ENCODE data around the gene HMGN2.

- no peak for TF ChIP-seq POLR2A (IDR thresholded peaks at IDR 0.05; ENCODE audit: insufficient read depth in 1 of 2, low read depth in 2 of 2, low read length in 2 of 2)
- TF ChIP-seq CEBPB (IDR thresholded peaks at IDR 0.05; ENCODE audit: borderline replicate concordance, low read depth, low read length): no peak
- no peak for TF ChIP-seq JUNB (CRISPR knock-in tag; IDR thresholded peaks at IDR 0.05; ENCODE audit: borderline replicate concordance)
- no peak for TF ChIP-seq AHDC1 (CRISPR knock-in tag; IDR thresholded peaks at IDR 0.05; ENCODE audit: borderline replicate concordance)
- no peak for TF ChIP-seq REST (IDR thresholded peaks at IDR 0.05; ENCODE audit: borderline replicate concordance in 1 of 2, low read depth in 1 of 2, low read length in 2 of 2)
- TF ChIP-seq TOE1 (CRISPR knock-in tag; IDR thresholded peaks at IDR 0.05): no peak
- TF ChIP-seq HOXA7 (CRISPR knock-in tag; IDR thresholded peaks at IDR 0.05): no peak
Measured at GRCh38 chr1:26440259-26440658, 32.0 kb upstream of the HMGN2 start.

Data from HepG2 (cell line).